ENCODE results near the gene RAPGEF1. TPM values are rescaled to one million over a fixed set of nuclear protein-coding genes. Genes with fewer than 3 reads are reported as not detected.

Gene RAPGEF1
- total and polyA plus RNA-seq, 2 of the 13 experiments (the other 11 are each of a cell fraction or from before 2014, with no cell fraction given): 21.2 to 38.9 TPM

DNA sequence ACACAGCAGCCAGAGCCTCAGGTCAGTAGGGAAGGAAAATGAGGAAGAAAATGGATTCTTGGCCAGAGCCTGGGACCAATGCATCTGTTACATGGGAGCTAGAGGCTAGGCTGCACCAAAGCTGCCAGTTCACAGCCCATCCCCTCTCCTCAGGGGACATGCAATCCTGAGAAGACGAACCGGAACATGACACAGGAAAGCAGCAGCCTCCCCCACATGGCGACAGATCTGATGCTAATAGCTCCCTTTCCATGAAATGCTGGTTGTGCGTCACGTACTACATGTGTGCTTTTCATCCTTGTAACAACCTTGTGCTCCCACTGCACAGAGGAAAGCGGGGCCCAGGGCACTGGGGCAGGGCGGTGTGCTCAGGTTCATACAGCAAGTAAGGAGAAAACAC, 127.0 kb downstream of the RAPGEF1 start:
- no peak for TF ChIP-seq ZSCAN22 (CRISPR knock-in tag; IDR thresholded peaks at IDR 0.05)
- no peak for TF ChIP-seq ZNF441 (CRISPR knock-in tag; IDR thresholded peaks at IDR 0.05; ENCODE audit: borderline replicate concordance)
- no peak for TF ChIP-seq MXD1 (CRISPR knock-in tag; IDR thresholded peaks at IDR 0.05)
- TF ChIP-seq ZFP1 (CRISPR knock-in tag; IDR thresholded peaks at IDR 0.05): no peak
- TF ChIP-seq ARNTL (CRISPR knock-in tag; IDR thresholded peaks at IDR 0.05): no peak
- no peak for TF ChIP-seq ARID2 (CRISPR knock-in tag; IDR thresholded peaks at IDR 0.05; ENCODE audit: borderline replicate concordance)
- TF ChIP-seq, protein P1, sequence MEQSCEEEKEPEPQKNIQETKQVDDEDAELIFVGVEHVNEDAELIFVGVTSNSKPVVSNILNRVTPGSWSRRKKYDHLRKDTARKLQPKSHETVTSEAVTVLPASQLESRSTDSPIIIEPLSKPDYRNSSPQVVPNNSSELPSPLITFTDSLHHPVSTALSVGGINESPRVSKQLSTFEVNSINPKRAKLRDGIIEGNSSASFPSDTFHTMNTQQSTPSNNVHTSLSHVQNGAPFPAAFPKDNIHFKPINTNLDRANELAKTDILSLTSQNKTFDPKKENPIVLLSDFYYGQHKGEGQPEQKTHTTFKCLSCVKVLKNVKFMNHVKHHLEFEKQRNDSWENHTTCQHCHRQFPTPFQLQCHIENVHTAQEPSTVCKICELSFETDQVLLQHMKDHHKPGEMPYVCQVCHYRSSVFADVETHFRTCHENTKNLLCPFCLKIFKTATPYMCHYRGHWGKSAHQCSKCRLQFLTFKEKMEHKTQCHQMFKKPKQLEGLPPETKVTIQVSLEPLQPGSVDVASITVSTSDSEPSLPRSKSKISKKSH (CRISPR knock-in tag; IDR thresholded peaks at IDR 0.05; ENCODE audit: borderline replicate concordance): no peak
- TF ChIP-seq ATF1 (CRISPR knock-in tag; IDR thresholded peaks at IDR 0.05): no peak
- no peak for TF ChIP-seq ZNF747 (CRISPR knock-in tag; IDR thresholded peaks at IDR 0.05; ENCODE audit: borderline replicate concordance)
- TF ChIP-seq, protein P2, sequence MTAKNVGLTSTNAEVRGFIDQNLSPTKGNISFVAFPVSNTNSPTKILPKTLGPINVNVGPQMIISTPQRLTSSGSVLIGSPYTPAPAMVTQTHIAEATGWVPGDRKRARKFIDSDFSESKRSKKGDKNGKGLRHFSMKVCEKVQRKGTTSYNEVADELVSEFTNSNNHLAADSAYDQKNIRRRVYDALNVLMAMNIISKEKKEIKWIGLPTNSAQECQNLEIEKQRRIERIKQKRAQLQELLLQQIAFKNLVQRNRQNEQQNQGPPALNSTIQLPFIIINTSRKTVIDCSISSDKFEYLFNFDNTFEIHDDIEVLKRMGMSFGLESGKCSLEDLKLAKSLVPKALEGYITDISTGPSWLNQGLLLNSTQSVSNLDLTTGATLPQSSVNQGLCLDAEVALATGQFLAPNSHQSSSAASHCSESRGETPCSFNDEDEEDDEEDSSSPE (CRISPR knock-in tag; IDR thresholded peaks at IDR 0.05): no peak
- Histone ChIP-seq H3K4me1 (ENCODE audit: insufficient read depth, low read length) (peaks cover 33% of the 10 kb centered on the region), H4K20me1 (ENCODE audit: insufficient read depth, low read length) (no peaks in the 10 kb centered on the region), H3K9ac (ENCODE audit: insufficient read depth, low read depth, low read length) (no peak overlapping the region), H3K36me3 (replicated peaks in 1 of 2; ENCODE audit: control insufficient read depth in 1 of 2, insufficient read depth in 2 of 2, low read length in 2 of 2) (peaks cover 4 to 22% of the 10 kb centered on the region in 2 experiments; a peak in 3 of 5 replicates), H3K4me2 (ENCODE audit: low read depth, low read length) (no peak overlapping the region), H3K4me3 (replicated peaks in 1 of 3; ENCODE audit: insufficient read depth in 1 of 3, low read depth in 2 of 3, low read length in 3 of 3) (no peak overlapping the region), H3K9me3 (ENCODE audit: low read length) (no peaks in the 10 kb centered on the region), H3K27ac (ENCODE audit: extremely low read length, insufficient read depth, low read length) (no peak overlapping the region), H3K79me2 (ENCODE audit: insufficient read depth, low read length) (no peaks in the 10 kb centered on the region), H2AFZ (ENCODE audit: low read length) (no peak overlapping the region), H3K27me3 (ENCODE audit: control insufficient read depth in 1 of 2, insufficient read depth in 2 of 2, low read length in 2 of 2) (no peaks in the 10 kb centered on the region)
- intact Hi-C loops (cut with micrococcal nuclease; ENCODE audit: unreplicated experiment): no loop called here
- BruUV-seq (replicated peaks): no TSS peak
- ChIA-PET POLR2A (no interaction called here), CTCF (ENCODE audit: low intra/inter-chr PET ratio, low total read pairs) (no interaction called here)
- no peak for ATAC-seq
- DNase-seq (ENCODE audit: low spot score): no peak
- in situ Hi-C loops (cut with HindIII; ENCODE audit: extremely low pct_ligation_motif_present, low pct_unique_long_range_greater_than_20kb): no loop called here
- WGBS (ENCODE audit: low lambda C conversion rate): 91% methylated on average over 7 of the region's 7 CpGs
- FAIRE-seq: no peak
